ENCODE results near the gene KRTAP10-12. TPM values are rescaled to one million over a fixed set of nuclear protein-coding genes. Genes with fewer than 3 reads are reported as not detected.

The KRTAP10-12 gene
- total RNA-seq, 2 donors from 2014 or later, result not detected

DNA sequence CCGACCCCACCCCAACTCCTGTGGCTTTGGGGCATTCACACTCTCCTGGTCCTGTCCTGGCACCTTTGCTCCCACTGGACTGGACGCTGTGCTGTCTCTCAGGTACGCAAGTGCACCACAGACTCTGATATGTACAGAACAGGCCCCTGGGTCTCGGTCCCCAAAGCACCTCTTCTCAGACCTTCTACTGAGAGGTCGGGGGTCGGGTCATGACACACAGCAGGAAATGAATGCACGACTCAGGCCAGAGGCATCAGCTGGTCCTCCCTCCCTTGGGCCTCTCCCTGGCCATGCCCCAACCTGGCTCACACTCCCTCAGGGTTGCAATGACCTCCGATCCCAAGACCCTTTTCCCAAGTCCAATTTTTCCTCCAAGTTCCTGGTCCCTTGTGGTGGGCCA, 1.8 kb upstream of the KRTAP10-12 start:
- no peak for DNase-seq
- peaks cover 12% of the 10 kb centered on the region for H3K36me3 Mint-ChIP-seq (ENCODE audit: low read depth)
- peaks cover 45% of the 10 kb centered on the region for H3K27me3 Mint-ChIP-seq
- H3K4me1 Mint-ChIP-seq, result peaks cover 20% of the 10 kb centered on the region
- no peaks in the 10 kb centered on the region for H3K9me3 ChIP-seq (ENCODE audit: control insufficient read depth, low read length, poor library complexity, severe bottlenecking)
- no peak overlapping the region for H3K4me3 Mint-ChIP-seq
- no peak for ATAC-seq
- H3K27ac Mint-ChIP-seq, result peak overlapping the region; percentile 75

DNA sequence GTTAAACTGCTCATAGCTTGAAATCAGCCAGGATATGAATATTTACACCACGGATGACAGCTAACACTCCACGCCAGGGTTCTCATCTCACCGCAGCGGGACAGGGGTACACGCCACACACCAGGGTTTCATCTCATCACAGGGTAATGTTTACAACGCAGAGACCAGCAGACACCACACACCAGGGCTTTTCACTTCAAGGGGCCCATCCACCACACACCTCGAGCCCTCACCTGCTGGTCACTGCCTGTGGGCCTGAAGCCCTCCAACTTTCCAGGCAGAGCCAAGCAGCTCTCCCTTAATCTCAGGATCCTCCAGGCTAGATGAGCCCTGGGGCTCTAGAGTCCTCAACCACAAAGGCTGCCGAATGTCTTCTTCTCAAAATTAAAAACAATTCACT, 1.3 kb upstream of the KRTAP10-12 start:
- peak overlapping the region; percentile 75 for H3K27ac Mint-ChIP-seq
- peaks cover 12% of the 10 kb centered on the region for H3K36me3 Mint-ChIP-seq (ENCODE audit: low read depth)
- H3K9me3 ChIP-seq (ENCODE audit: control insufficient read depth, low read length, poor library complexity, severe bottlenecking), result no peaks in the 10 kb centered on the region
- H3K4me1 Mint-ChIP-seq, result peaks cover 20% of the 10 kb centered on the region
- peaks cover 49% of the 10 kb centered on the region for H3K27me3 Mint-ChIP-seq
- no peak overlapping the region for H3K4me3 Mint-ChIP-seq
- DNase-seq (no peak), ATAC-seq (no peak)

DNA sequence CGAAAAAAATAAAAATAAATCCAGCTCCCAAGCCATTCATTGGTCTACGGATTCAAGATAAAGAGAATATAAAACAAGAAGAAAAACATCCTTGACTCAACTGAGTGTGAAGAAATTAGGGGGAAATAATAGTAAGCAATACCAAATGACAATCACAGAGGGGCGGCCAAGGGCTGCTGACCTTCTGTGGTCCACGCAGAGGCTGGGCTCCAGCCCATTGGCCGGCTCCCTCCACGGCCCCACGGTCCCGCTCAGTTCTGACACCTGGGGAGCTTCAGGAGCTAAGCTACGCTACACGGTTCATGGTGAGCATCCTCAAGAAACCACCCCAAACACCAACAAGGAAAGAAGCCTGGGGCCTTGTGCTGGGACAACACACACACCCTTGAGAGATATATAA, 400 bp upstream of the KRTAP10-12 start:
- H3K4me1 Mint-ChIP-seq, result peaks cover 18% of the 10 kb centered on the region
- no peak for DNase-seq
- H3K9me3 ChIP-seq (ENCODE audit: control insufficient read depth, low read length, poor library complexity, severe bottlenecking), result no peaks in the 10 kb centered on the region
- peaks cover 58% of the 10 kb centered on the region for H3K27me3 Mint-ChIP-seq
- no peak overlapping the region for H3K27ac Mint-ChIP-seq
- ATAC-seq, result no peak
- H3K4me3 Mint-ChIP-seq, result no peak overlapping the region
- H3K36me3 Mint-ChIP-seq (ENCODE audit: low read depth), result peaks cover 12% of the 10 kb centered on the region

DNA sequence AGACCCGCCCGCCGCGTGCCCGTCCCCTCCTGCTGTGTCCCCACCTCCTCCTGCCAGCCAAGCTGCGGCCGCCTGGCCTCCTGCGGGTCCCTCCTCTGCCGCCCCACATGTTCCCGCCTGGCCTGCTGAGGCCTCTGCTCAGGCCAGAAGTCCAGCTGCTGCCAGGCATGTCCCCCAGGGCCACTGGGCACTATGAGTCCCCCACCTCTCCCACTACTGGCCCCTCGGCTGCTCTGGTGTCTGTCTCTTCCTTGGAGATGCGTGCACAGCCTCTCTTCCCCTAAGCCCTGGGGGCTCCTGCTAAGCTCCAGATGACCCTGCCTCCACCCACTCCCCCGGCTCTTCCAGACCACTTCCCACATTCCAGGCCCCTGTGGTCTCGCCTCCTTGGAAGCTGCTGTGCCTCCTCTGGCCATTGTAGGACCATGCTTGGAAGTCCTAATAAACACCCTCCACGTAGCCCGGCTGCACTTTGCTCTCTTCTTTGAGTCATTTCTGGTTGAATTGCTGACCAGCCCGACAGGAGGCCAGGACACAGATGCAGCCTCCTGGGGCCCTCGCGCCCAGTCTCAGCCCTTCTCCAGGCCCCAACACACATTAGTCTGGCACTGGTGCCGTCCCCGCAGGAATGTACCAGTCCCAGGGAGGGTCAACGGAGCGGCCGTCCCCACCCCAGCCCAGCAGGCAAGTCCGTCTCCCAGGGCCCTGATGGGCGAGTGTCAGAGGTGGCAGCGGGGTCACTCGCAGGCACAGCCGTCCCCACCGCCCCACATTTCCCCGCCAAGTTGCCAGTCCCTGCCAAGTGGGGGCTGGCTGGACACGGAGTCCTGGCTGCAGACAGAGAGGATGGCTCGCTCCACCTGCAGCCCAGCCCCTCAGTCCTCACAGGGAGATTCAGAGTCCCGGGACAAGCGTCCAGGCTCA, 1.1 kb downstream of the KRTAP10-12 start:
- Mint-ChIP-seq H3K27me3 (peaks cover 73% of the 10 kb centered on the region), H3K36me3 (ENCODE audit: low read depth) (peaks cover 17% of the 10 kb centered on the region), H3K4me3 (no peak overlapping the region), H3K4me1 (peaks cover 20% of the 10 kb centered on the region), H3K27ac (no peak overlapping the region)
- ATAC-seq (no peak), DNase-seq (no peak)
- H3K9me3 ChIP-seq (ENCODE audit: control insufficient read depth, low read length, poor library complexity, severe bottlenecking), result no peaks in the 10 kb centered on the region

DNA sequence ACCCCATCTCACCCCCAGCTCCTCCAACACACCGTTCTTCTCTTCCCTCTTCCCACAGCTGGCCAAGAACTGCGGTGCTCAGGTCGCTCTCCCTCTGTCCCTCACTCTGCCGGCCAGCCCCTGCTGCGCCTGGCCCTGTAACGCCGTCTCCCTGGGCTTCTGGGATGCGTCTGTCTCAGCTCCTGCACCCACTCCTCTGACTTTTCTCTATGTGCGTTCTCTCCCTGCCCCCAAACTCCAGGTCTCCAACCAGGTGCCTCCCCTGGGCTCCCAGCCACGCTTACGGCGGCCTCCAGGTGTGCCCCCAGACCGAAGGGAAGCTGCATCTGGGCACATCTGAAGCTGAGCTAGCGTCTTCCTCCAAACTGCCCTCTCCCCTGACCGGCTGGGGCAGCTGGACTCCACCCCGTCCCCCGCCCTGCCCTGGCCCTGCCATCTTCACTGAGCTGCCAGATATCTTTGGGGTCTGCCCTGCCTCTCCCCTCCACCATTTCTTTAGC, 2.6 kb downstream of the KRTAP10-12 start:
- Mint-ChIP-seq H3K4me1 (peaks cover 20% of the 10 kb centered on the region), H3K27ac (no peak overlapping the region), H3K27me3 (peaks cover 85% of the 10 kb centered on the region), H3K4me3 (no peak overlapping the region), H3K36me3 (ENCODE audit: low read depth) (peaks cover 17% of the 10 kb centered on the region)
- ATAC-seq, result no peak
- DNase-seq, result no peak
- H3K9me3 ChIP-seq (ENCODE audit: control insufficient read depth, low read length, poor library complexity, severe bottlenecking), result no peaks in the 10 kb centered on the region

DNA sequence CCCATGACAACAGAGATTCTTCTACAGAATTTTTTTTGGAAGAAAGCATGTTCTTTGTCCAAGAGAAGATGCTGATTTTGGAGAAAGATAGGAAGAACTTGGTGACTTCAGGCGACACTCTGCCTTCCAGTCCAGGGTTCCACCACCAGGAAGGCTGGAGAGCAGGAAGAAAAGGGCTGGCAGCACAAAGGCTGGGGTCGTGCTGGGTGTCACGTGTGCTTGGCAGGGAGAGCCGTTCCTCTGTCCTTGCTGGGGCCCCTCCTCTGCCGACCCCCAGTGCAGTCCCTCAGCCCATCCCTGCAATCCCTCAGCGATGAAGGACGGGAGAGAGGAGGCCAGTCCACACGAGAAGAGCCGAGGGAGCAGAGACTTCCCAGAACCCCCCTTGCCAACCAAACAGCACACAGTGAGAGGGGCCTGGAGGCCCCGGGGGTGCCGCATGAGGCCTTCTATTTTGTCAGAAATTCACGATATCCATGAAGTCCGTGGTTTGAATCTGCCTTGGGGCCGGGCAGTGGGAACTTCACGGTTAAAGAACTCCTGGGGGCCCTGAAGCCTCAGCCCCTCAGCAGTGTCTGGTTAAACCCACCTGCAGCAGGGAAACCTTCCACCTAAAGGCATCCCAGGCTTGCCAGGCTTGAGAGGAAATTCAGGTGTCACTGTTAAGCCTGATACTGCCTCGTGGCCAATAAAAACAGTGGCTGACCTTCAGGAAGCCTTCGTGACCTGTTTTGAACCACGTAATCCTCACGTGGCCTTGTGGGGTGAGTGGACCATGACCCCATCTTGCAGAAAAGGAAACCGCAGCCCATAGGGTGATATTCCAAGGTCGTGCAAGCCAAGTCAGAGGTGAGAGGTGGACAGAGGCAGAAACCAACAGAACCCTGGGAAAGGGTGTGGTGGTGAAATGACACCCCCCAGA, 3.4 kb downstream of the KRTAP10-12 start:
- peaks cover 19% of the 10 kb centered on the region for H3K36me3 Mint-ChIP-seq (ENCODE audit: low read depth)
- no peak overlapping the region for H3K27ac Mint-ChIP-seq
- ATAC-seq (no peak), DNase-seq (no peak)
- peaks cover 20% of the 10 kb centered on the region for H3K4me1 Mint-ChIP-seq
- H3K9me3 ChIP-seq (ENCODE audit: control insufficient read depth, low read length, poor library complexity, severe bottlenecking), result no peaks in the 10 kb centered on the region
- no peak overlapping the region for H3K4me3 Mint-ChIP-seq
- peaks cover 93% of the 10 kb centered on the region for H3K27me3 Mint-ChIP-seq

DNA sequence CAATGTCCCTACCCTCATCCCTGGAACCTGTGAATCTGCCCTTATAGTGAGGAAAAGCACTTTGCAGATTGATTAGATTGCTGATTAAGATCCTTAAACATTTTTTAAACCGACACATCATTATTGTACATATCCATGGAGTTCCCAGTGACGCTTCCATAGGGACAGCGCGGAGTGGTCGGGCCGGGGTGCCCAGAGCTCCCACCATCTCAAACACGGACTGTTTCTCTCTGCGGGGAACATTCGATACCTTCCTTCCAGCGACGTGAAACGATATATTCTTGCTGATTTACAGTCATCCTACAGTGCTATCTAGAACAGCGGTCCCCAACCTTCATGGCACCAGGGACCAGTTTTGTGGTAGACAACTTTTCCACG, 4.0 kb downstream of the KRTAP10-12 start:
- no peak for ATAC-seq
- H3K27me3 Mint-ChIP-seq, result peaks cover 92% of the 10 kb centered on the region
- no peak for DNase-seq

DNA sequence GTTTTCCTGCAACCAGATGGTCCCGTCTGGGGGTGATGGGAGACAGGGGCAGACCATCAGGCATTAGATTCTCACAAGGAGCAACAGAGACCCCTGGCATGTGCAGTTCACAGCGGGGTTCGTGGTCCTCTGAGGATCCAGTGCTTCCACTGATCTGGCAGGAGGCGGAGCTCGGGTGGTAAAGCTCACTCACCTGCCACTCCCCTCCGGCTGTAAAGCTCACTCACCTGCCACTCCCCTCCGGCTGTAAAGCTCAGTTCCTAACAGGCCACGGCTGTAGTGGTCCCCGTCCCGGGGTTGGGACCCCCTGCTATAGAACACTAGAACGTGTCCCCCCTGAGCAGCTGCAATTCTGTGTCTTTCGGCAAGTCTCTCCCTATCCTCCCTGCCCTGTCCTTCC, 4.6 kb downstream of the KRTAP10-12 start:
- no peaks in the 10 kb centered on the region for H3K9me3 ChIP-seq (ENCODE audit: control insufficient read depth, low read length, poor library complexity, severe bottlenecking)
- H3K27me3 Mint-ChIP-seq, result peaks cover 92% of the 10 kb centered on the region

More for the DNA sequence above, 4.0 kb downstream of the KRTAP10-12 start:
- H3K4me1 Mint-ChIP-seq, result peaks cover 19% of the 10 kb centered on the region
- H3K27ac Mint-ChIP-seq, result no peak overlapping the region
- peaks cover 18% of the 10 kb centered on the region for H3K36me3 Mint-ChIP-seq (ENCODE audit: low read depth)
- no peak overlapping the region for H3K4me3 Mint-ChIP-seq
- H3K9me3 ChIP-seq (ENCODE audit: control insufficient read depth, low read length, poor library complexity, severe bottlenecking), result no peaks in the 10 kb centered on the region

DNA sequence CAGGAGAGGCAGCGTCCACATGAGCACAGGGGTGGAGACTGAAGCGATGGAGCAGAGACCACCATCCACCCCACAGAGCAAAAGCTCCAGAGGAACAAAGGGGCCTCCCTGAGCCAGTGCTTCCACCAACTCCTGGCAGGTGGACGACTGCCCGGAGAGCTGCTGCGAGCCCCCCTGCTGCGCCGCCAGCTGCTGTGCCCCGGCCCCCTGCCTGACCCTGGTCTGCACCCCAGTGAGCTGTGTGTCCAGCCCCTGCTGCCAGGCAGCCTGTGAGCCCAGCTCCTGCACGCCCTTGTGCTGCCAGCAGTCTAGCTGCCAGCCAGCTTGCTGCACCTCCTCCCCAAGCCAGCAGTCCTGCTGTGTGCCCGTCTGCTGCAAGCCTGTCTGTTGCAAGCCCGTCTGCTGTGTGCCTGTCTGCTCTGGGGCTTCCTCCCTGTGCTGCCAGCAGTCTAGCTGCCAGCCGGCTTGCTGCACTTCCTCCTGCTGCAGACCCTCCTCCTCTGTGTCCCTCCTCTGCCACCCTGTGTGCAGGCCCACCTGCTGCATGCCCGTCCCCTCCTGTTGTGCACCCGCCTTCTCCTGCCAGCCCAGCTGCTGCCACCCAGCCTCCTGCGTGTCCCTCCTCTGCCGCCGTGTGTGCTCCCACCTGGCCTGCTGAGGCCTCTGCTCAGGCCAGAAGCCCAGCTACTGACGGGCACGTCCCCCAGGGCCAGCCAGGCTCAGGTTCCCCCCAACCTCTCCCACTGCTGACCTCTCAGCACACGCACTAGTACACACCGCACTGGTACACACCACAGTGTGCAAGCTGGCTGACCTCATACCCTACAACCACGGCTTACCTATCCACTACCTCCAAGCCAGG, 5.4 kb downstream of the KRTAP10-12 start:
- no peaks in the 10 kb centered on the region for H3K9me3 ChIP-seq (ENCODE audit: control insufficient read depth, low read length, poor library complexity, severe bottlenecking)
- Mint-ChIP-seq H3K27ac (no peak overlapping the region), H3K4me1 (peaks cover 12% of the 10 kb centered on the region), H3K36me3 (ENCODE audit: low read depth) (peaks cover 12% of the 10 kb centered on the region), H3K4me3 (no peak overlapping the region), H3K27me3 (peaks cover 89% of the 10 kb centered on the region)
- DNase-seq, result no peak
- no peak for ATAC-seq

More for the DNA sequence above, 4.6 kb downstream of the KRTAP10-12 start:
- Mint-ChIP-seq H3K4me1 (peaks cover 17% of the 10 kb centered on the region), H3K36me3 (ENCODE audit: low read depth) (peaks cover 14% of the 10 kb centered on the region), H3K4me3 (no peak overlapping the region), H3K27ac (no peak overlapping the region)
- ATAC-seq (no peak), DNase-seq (no peak)

DNA sequence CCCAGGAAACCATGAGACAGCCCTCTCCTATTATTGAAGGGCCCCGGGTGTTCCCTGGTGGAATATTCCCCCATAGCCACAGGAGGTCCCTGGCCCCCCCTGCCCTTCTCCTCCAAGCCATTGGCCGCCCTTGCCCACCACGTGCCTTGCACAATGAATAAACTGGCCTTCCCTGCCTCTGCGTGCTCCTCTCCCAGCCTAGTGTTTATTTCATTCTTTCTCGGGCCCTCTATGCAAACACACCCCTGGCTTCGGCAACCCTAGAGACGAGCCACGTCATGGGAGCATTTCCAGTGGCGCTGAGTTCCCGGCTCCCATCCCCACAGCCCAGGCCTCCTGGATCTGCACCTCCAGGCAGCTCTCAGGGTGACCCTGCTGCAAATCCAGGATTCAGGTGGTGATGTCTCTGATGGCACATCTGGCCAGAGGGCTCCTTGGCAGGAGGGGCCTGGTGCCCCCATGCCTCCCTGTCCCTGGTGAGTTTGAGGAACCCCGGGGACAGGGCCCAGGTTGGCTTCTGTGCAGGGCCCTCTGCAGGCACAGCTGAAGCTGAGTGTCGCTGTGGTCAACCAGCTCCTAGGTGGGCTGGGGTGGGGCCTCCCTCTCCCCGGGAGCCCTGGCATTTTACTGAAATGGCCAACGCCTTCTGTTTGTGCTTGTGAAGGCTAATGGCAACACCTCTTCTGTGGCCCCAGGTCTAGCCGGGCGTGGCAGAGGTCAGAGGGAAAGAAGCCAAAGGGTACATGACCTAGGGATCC, 6.2 kb downstream of the KRTAP10-12 start:
- H3K9me3 ChIP-seq (ENCODE audit: control insufficient read depth, low read length, poor library complexity, severe bottlenecking), result no peaks in the 10 kb centered on the region
- H3K27ac Mint-ChIP-seq, result no peak overlapping the region
- DNase-seq (no peak), ATAC-seq (no peak)
- peaks cover 6% of the 10 kb centered on the region for H3K4me1 Mint-ChIP-seq
- H3K36me3 Mint-ChIP-seq (ENCODE audit: low read depth), result peaks cover 11% of the 10 kb centered on the region
- no peak overlapping the region for H3K4me3 Mint-ChIP-seq
- H3K27me3 Mint-ChIP-seq, result peaks cover 89% of the 10 kb centered on the region

DNA sequence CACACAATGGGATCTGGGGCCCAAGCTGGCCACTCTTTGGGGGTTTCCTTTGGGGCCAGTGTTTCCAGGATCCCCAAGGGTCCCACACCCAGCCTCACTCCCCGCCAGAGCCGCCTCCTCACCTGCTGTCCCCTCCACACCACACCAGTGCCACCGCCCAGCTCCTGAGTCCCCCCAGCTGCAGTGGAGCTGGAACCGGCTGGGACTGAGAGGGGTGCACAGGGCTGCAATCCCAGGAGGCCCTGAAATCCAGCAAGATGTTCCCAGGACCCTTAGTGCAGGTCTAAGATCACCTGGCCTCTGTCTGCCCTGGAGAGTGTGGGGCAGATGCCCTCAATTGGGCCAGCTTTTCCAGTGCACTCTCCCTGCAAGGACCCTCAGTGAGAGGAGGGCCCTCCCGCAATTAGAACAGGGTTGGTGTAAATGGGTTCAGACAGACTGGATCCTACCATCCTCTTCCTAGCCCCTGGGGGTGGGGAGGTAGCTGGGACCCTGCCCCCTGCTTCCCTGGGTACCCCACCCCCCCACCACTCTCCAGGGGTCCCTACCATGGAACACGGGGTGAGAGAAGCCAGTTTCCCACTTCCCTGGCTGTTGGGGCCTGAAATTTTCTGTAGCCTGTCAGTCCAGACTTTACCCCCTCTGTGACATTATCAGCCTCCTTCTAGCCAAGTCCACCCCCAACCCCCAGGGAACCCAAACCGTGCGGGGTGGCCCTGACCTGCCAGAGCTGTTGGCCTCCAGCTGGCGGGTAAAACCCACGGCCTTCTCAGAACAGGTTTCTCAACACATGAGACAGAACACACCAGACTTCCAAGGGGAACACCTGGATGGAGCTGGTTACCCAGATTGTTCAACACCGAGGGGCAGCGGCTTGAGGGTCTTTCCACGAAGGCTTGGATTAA, 7.0 kb downstream of the KRTAP10-12 start:
- Mint-ChIP-seq H3K27ac (no peak overlapping the region), H3K36me3 (ENCODE audit: low read depth) (peaks cover 10% of the 10 kb centered on the region), H3K27me3 (peaks cover 91% of the 10 kb centered on the region), H3K4me1 (peaks cover 9% of the 10 kb centered on the region), H3K4me3 (no peak overlapping the region)
- no peaks in the 10 kb centered on the region for H3K9me3 ChIP-seq (ENCODE audit: control insufficient read depth, low read length, poor library complexity, severe bottlenecking)
- ATAC-seq, result no peak
- no peak for DNase-seq
